ENCODE results near the gene ZNF385C. TPM values are rescaled to one million over a fixed set of nuclear protein-coding genes. Genes with fewer than 3 reads are reported as not detected.

The ZNF385C gene
- total and polyA plus RNA-seq, 2 of the 13 experiments (the other 11 are each of a cell fraction or from before 2014, with no cell fraction given), result 2.3 to 6.1 TPM

GRCh38 chr17:42120770-42121769, 22.8 kb upstream of the ZNF385C start, which contains the start of gene KAT2A (continued):
- TF ChIP-seq RERE (CRISPR knock-in tag; IDR thresholded peaks at IDR 0.05; ENCODE audit: low read depth) (no peak), HOXA5 (CRISPR knock-in tag; IDR thresholded peaks at IDR 0.05) (no peak), DZIP1 (CRISPR knock-in tag; IDR thresholded peaks at IDR 0.05) (0 out of 2 replicates have a peak, but pooled peaks have one; percentile 23), HDAC1 (CRISPR knock-in tag; IDR thresholded peaks at IDR 0.05) (peak; percentile 56; the same call in 1 of the 2 replicates), XRCC5 (optimal IDR thresholded peaks at IDR 0.05; ENCODE audit: low read length) (peak; percentile 24), TFDP1 (CRISPR knock-in tag; IDR thresholded peaks at IDR 0.05; ENCODE audit: borderline replicate concordance) (peak; percentile 53; the same call in 1 of the 2 replicates), ERF (CRISPR knock-in tag; IDR thresholded peaks at IDR 0.05) (peak; percentile 51; the same call in 1 of the 2 replicates), DRAP1 (CRISPR knock-in tag; IDR thresholded peaks at IDR 0.05) (0 out of 2 replicates have a peak, but pooled peaks have one; percentile 37), IKZF1 (IDR thresholded peaks at IDR 0.05) (no peak), ZNF839 (CRISPR knock-in tag; IDR thresholded peaks at IDR 0.05; ENCODE audit: borderline replicate concordance) (no peak), ZNF333 (CRISPR knock-in tag; IDR thresholded peaks at IDR 0.05; ENCODE audit: borderline replicate concordance) (no peak), ZC3H13 (CRISPR knock-in tag; IDR thresholded peaks at IDR 0.05) (peak; percentile 85; the same call in 1 of the 2 replicates), RORA (CRISPR knock-in tag; IDR thresholded peaks at IDR 0.05) (no peak), DMTF1 (CRISPR knock-in tag; IDR thresholded peaks at IDR 0.05) (no peak), SPEN (CRISPR knock-in tag; IDR thresholded peaks at IDR 0.05; ENCODE audit: low read depth) (peak; percentile 91), FOXK2 (IDR thresholded peaks at IDR 0.05) (no peak)
